ENCODE measurements around the gene NR2F6. TPM values are rescaled to one million over a fixed set of nuclear protein-coding genes. Genes with fewer than 3 reads are reported as not detected.

The NR2F6 gene
- total RNA-seq (2022; extraction: Qiagen RNA extraction; ENCODE audit: low read depth), result 30.9 to 70.2 TPM (median 67.8 TPM) in 5 replicates

GRCh38 chr19:17245535-17245984 lies at the start of gene NR2F6:
NR2F6 (minus strand) TSS chr19:17245919; CDS start chr19:17245220, 699 bp downstream.

GRCh38 chr19:17281391-17282304 lies 35.9 kb upstream of the NR2F6 start, which contains the start of gene ANKLE1:
ANKLE1 (plus strand) TSS chr19:17281901; CDS start chr19:17281921, 20 bp downstream.

DNA sequence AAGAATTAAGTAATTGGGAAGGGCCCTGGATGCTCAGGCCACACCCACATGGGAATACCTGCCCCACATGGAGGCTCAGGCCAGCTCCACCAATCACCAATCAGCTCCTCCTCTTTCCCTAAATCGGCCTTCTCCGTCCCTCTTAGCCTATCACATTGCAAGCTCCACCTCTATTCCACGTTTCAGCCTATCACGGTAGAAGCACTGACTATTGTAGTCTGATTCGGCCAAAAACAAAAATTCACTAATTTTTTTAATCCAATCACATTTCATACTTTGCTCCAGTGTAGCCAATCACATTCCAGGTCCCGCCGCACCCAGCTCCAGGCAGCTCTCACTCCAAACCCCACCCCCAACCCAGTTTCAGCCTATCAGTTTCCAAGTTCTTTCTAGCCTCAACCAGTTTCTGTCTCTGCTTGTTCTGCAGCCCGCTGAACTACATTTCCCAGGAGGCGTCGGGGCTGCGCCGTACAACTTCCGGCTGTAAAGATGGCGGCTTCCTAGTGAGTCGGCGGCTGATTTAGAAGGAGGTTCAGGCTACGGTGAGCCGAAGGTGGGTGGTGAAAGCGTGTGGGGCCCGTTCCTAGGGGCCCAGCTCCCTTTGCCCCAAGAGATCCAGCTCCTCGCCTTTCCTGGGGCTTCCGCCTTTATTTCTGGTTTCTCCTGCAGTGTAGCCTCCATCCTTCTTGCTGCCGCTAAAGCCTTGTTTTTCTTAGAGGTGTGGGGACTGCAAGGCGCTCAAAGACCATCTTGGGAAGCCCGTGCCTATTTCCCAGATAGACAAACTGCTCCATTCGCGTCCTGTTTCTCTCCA lies 21.5 kb upstream of the NR2F6 start, which contains the start of gene BABAM1:
TSS of gene BABAM1 (plus strand) at position 469 of the 814 bp plus-strand sequence. CDS start 1,364 bp downstream, outside the sequence.

DNA sequence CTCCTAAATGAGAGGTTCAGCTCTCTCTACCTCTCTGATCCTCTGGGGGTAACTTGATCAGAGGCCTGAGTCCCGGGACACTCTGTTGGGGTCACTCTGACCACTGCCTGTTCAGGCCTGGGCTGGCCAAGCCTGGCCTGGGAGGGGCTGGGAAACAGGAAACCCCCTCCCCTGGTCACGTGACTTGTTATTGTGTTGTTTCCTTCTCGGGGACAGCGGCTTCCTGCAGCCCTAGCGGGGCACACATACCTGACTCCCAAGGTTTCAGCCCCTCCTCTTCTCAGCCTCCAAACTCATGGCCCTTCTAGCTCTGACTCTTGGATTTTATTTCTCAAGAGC lies 18.9 kb upstream of the NR2F6 start, which contains the start of gene USHBP1:
TSS of gene USHBP1 (minus strand) at position 105 of the 339 bp plus-strand sequence. CDS start 446 bp downstream, outside the sequence.

GRCh38 chr19:17226002-17226933 lies 19.5 kb downstream of the NR2F6 start, which contains the start of gene OCEL1:
OCEL1 (plus strand) TSS chr19:17226226; CDS start chr19:17226248, 22 bp downstream.

GRCh38 chr19:17215127-17215971 lies 30.4 kb downstream of the NR2F6 start, which contains the start of gene USE1:
USE1 (plus strand) TSS chr19:17215357; CDS start chr19:17215406, 49 bp downstream.

Other genes starting within 250 kb of the NR2F6 start
- gene CPAMD8, start 219.1 kb downstream of the NR2F6 start, total RNA-seq (2022; extraction: Qiagen RNA extraction; ENCODE audit: low read depth), result 0.21 TPM in 1 of 5 replicates, not detected in the others
- 11.4 to 18.1 TPM (median 14.6 TPM) in 5 replicates for gene HAUS8, start 170.5 kb downstream of the NR2F6 start, total RNA-seq (2022; extraction: Qiagen RNA extraction; ENCODE audit: low read depth)
- 26.8 to 35.7 TPM (median 30.4 TPM) in 5 replicates for gene MYO9B, start 170.1 kb downstream of the NR2F6 start, total RNA-seq (2022; extraction: Qiagen RNA extraction; ENCODE audit: low read depth)
- 12.8 to 17.5 TPM (median 14.7 TPM) in 5 replicates for gene USE1, start 30.6 kb downstream of the NR2F6 start, total RNA-seq (2022; extraction: Qiagen RNA extraction; ENCODE audit: low read depth)
- 9.5 to 16.1 TPM (median 11.8 TPM) in 5 replicates for gene OCEL1, start 19.7 kb downstream of the NR2F6 start, total RNA-seq (2022; extraction: Qiagen RNA extraction; ENCODE audit: low read depth)
- not detected in 5 replicates for gene USHBP1, start 18.8 kb upstream of the NR2F6 start, total RNA-seq (2022; extraction: Qiagen RNA extraction; ENCODE audit: low read depth)
- gene BABAM1, start 21.5 kb upstream of the NR2F6 start, total RNA-seq (2022; extraction: Qiagen RNA extraction; ENCODE audit: low read depth), result 59.3 to 66.2 TPM (median 64.7 TPM) in 5 replicates
- gene ANKLE1, start 36.0 kb upstream of the NR2F6 start, total RNA-seq (2022; extraction: Qiagen RNA extraction; ENCODE audit: low read depth), result 0.17 to 0.63 TPM (median 0.46 TPM) in 5 replicates
- 2.6 to 4.5 TPM (median 4.2 TPM) in 5 replicates for gene ABHD8, start 57.5 kb upstream of the NR2F6 start, total RNA-seq (2022; extraction: Qiagen RNA extraction; ENCODE audit: low read depth)
- 61.3 to 102 TPM (median 91.5 TPM) in 5 replicates for gene MRPL34, start 60.0 kb upstream of the NR2F6 start, total RNA-seq (2022; extraction: Qiagen RNA extraction; ENCODE audit: low read depth)
- 61.9 to 81.0 TPM (median 68.9 TPM) in 5 replicates for gene DDA1, start 63.6 kb upstream of the NR2F6 start, total RNA-seq (2022; extraction: Qiagen RNA extraction; ENCODE audit: low read depth)
- gene ANO8, start 88.9 kb upstream of the NR2F6 start, total RNA-seq (2022; extraction: Qiagen RNA extraction; ENCODE audit: low read depth), result 2.3 to 4.3 TPM (median 3.3 TPM) in 5 replicates
- 15.9 to 23.4 TPM (median 19.3 TPM) in 5 replicates for gene GTPBP3, start 91.6 kb upstream of the NR2F6 start, total RNA-seq (2022; extraction: Qiagen RNA extraction; ENCODE audit: low read depth)
- gene PLVAP, start 131.4 kb upstream of the NR2F6 start, total RNA-seq (2022; extraction: Qiagen RNA extraction; ENCODE audit: low read depth), result not detected in 5 replicates
- gene CCDC194, start 148.3 kb upstream of the NR2F6 start, total RNA-seq (2022; extraction: Qiagen RNA extraction; ENCODE audit: low read depth), result not detected in 5 replicates
- 0.13 to 0.15 TPM in 2 of 5 replicates, not detected in the others for gene BST2, start 159.7 kb upstream of the NR2F6 start, total RNA-seq (2022; extraction: Qiagen RNA extraction; ENCODE audit: low read depth)
- 26.9 to 42.8 TPM (median 38.0 TPM) in 5 replicates for gene MVB12A, start 174.1 kb upstream of the NR2F6 start, total RNA-seq (2022; extraction: Qiagen RNA extraction; ENCODE audit: low read depth)
- 0.47 to 0.94 TPM (median 0.85 TPM) in 5 replicates for gene TMEM221, start 202.7 kb upstream of the NR2F6 start, total RNA-seq (2022; extraction: Qiagen RNA extraction; ENCODE audit: low read depth)
- not detected in 5 replicates for gene NXNL1, start 215.0 kb upstream of the NR2F6 start, total RNA-seq (2022; extraction: Qiagen RNA extraction; ENCODE audit: low read depth)
- gene SLC27A1, start 224.6 kb upstream of the NR2F6 start, total RNA-seq (2022; extraction: Qiagen RNA extraction; ENCODE audit: low read depth), result 2.1 to 3.5 TPM (median 2.7 TPM) in 5 replicates